MV-4-11 (cell line): Measurements from ENCODE around the gene OR7C2.

ENCODE experiments used
- DNase-seq: peaks from one replicate; lab custom pipeline; 2025; lab: John Stamatoyannopoulos, UW

OR7C2 gene

DNA sequence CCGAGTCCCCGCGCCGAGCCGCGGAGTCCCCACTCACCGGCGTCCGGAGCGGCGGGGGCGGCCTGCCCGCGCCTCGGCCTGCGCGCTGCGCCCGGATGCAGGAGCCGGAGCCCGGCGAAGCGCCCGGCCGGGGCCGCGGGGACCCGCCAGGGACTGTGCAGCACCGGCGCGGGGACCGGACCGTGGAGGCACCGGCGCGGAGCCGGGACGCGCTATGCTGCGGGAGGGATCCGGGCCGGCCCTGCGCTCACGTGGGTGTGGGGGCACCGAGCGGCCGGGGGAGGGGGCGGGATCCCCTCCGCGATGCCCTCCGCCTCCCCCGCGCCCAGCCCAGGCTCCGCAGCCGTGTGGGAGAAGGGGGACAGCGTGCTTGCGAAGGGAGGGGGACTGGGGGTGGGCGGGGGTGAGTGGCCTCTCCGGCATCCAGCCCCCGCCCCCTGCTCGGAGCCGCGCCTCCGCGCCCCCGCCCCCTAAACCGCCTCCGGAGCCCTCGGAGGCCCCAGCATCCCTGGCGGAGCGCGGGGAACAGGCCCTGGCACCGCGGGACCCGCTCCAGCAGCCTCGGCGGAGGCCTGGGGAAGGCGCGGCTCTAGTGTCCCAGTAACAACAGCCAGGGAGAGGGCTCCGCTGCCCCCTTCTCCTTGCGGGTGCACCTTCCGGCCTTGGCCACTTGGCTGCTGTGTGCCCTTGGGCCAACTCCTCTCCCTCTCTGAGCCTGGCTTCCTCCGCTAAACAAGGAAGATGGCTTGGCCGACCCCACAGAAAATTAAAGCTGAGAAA is 38.4 kb downstream of the OR7C2 start, which contains the start of gene SLC1A6:
TSS of gene SLC1A6 (minus strand) at position 389 of the 780 bp plus-strand sequence. CDS start 6,954 bp downstream, outside the sequence.
- no peak for DNase-seq

DNA sequence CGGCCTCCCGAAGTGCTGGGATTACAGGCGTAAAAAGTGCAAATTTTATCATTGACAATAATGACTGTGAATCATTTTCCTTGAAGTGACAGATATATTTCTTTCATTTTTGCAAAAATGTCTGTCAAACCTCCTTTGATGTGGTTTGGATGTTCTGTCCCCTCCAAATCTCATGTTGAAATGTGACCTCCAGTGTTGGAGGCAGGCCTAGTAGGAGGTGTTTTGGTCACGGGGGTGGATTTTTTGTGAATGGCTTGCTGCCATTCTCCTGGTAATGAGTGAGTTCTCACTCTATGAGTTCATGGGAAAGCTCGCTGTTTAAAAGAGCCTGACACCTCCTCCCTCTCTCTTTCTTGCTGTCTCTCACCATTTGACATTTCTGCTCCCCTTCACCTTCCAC is 43.8 kb downstream of the OR7C2 start:
- no peak for DNase-seq
